ENCODE data around the gene PGAM1.

The PGAM1 gene

DNA sequence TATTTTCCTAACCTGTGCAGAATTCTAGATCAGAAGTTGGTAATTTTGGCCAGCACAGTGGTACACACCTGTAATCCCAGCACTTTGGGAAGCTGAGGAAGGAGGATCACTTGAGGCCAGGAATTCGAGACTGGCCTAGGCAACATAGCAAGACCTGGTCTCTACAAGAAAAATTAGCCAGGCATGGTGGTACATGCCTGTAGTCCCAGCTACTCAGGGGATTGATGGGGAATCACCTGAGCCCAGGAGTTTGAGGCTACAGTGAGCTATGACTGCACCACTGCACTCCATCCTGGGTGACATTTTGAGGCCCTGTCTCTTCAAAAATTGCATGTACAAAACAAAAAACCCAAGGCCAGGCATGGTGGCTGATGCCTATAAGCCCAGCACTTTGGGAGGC lies 8.6 kb downstream of the PGAM1 start:
- no peak for DNase-seq (ENCODE audit: extremely low spot score)
- POLR2A ChIA-PET = interaction anchor here (0.9 to 2.0 kb wide), 5 partner anchors 10 to 34 kb away, joined by 3 to 6 read pairs (median 4); partner anchors contain the start of gene RRP12
- CTCF ChIA-PET = interaction anchor here (0.7 to 1.3 kb wide), 3 partner anchors 28 to 1069 kb away, joined by 3 to 6 read pairs (median 5); partner anchors contain the start of gene RRP12
- no peak for TF ChIP-seq FOXA1 (IDR thresholded peaks at IDR 0.05)
- TF ChIP-seq ARNT (IDR thresholded peaks at IDR 0.05) = no peak
- no peak for TF ChIP-seq L3MBTL2 (conservative IDR thresholded peaks at IDR 0.05)
- no peak for TF ChIP-seq ZNF384 (IDR thresholded peaks at IDR 0.05)
- no peak for TF ChIP-seq LEF1 (IDR thresholded peaks at IDR 0.05; ENCODE audit: borderline replicate concordance)

DNA sequence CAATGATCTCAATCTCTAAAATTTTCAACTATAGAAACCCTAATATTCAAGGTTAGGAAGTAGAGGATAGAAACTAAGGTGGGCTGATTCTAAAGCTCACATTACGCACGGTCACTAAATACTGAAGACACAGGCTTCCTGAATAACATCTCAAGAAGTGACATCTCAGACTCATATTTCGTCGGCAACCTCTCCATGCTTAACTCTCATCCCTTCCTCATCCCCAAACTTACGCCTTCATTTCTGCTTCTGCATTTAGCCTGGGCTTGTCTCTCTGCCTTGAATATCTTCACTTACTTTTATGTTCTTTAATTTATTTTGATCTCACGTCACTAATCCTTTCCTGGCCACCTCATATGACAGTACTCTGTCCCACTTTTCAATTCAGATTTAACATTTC lies 9.2 kb downstream of the PGAM1 start:
- no peak for TF ChIP-seq FOXM1 (IDR thresholded peaks at IDR 0.05; ENCODE audit: borderline replicate concordance)
- TF ChIP-seq FOXA1 (IDR thresholded peaks at IDR 0.05) = no peak
- no peak for TF ChIP-seq FOXK2 (IDR thresholded peaks at IDR 0.05)
- no peak for TF ChIP-seq ELF4 (IDR thresholded peaks at IDR 0.05)
- TF ChIP-seq ZNF384 (IDR thresholded peaks at IDR 0.05) = no peak
- TF ChIP-seq CTBP1 (IDR thresholded peaks at IDR 0.05; ENCODE audit: borderline replicate concordance) = no peak
- TF ChIP-seq ARNT (IDR thresholded peaks at IDR 0.05) = no peak
- no peak for TF ChIP-seq HDGF (IDR thresholded peaks at IDR 0.05; ENCODE audit: borderline replicate concordance)
- no peak for TF ChIP-seq TARDBP (IDR thresholded peaks at IDR 0.05)
- no peak for TF ChIP-seq BHLHE40 (IDR thresholded peaks at IDR 0.05; ENCODE audit: borderline replicate concordance)
- TF ChIP-seq SP1 (IDR thresholded peaks at IDR 0.05) = no peak
- POLR2A ChIA-PET = interaction anchor here (1.4 to 2.0 kb wide), 3 partner anchors 10 to 34 kb away, joined by 3 to 6 read pairs (median 6); partner anchors contain the start of gene RRP12
- CTCF ChIA-PET = interaction anchor here (0.7 kb wide), 1 partner anchor 1069 kb away, joined by 3 read pairs; no protein-coding TSS in a partner anchor
- no peak for DNase-seq (ENCODE audit: extremely low spot score)

GRCh38 chr10:97442277-97442676 lies 16.3 kb downstream of the PGAM1 start:
- DNase-seq (ENCODE audit: extremely low spot score) = no peak
- TF ChIP-seq HDGF (IDR thresholded peaks at IDR 0.05; ENCODE audit: borderline replicate concordance) = no peak
- ChIA-PET CTCF (interaction anchor here (0.5 to 1.1 kb wide), 2 partner anchors 92 to 104 kb away, joined by 3 to 4 read pairs; no protein-coding TSS in a partner anchor), POLR2A (no interaction called here)

GRCh38 chr10:97444212-97444611 lies 18.2 kb downstream of the PGAM1 start:
- no peak for DNase-seq (ENCODE audit: extremely low spot score)
- TF ChIP-seq BHLHE40 (IDR thresholded peaks at IDR 0.05; ENCODE audit: borderline replicate concordance) (no peak), PKNOX1 (IDR thresholded peaks at IDR 0.05) (no peak), LEF1 (IDR thresholded peaks at IDR 0.05; ENCODE audit: borderline replicate concordance) (no peak), HDGF (IDR thresholded peaks at IDR 0.05; ENCODE audit: borderline replicate concordance) (no peak), CTBP1 (IDR thresholded peaks at IDR 0.05; ENCODE audit: borderline replicate concordance) (no peak), TARDBP (IDR thresholded peaks at IDR 0.05) (no peak), FOXK2 (IDR thresholded peaks at IDR 0.05) (no peak), SUZ12 (IDR thresholded peaks at IDR 0.05) (no peak), SP1 (IDR thresholded peaks at IDR 0.05) (no peak), ELF4 (IDR thresholded peaks at IDR 0.05) (no peak), FOXA1 (IDR thresholded peaks at IDR 0.05) (no peak), ZNF384 (IDR thresholded peaks at IDR 0.05) (no peak), ARNT (IDR thresholded peaks at IDR 0.05) (no peak), L3MBTL2 (conservative IDR thresholded peaks at IDR 0.05) (no peak)
- POLR2A ChIA-PET = no interaction called here
- CTCF ChIA-PET = no interaction called here

GRCh38 chr10:97445357-97445721 lies 19.3 kb downstream of the PGAM1 start:
- no peak for DNase-seq (ENCODE audit: extremely low spot score)
- TF ChIP-seq PKNOX1 (IDR thresholded peaks at IDR 0.05) = no peak
- no peak for TF ChIP-seq NFRKB (IDR thresholded peaks at IDR 0.05)
- no peak for TF ChIP-seq SP1 (IDR thresholded peaks at IDR 0.05)
- no peak for TF ChIP-seq ZNF384 (IDR thresholded peaks at IDR 0.05)
- TF ChIP-seq LEF1 (IDR thresholded peaks at IDR 0.05; ENCODE audit: borderline replicate concordance) = no peak
- no peak for TF ChIP-seq TARDBP (IDR thresholded peaks at IDR 0.05)
- no peak for TF ChIP-seq FOXK2 (IDR thresholded peaks at IDR 0.05)
- no peak for TF ChIP-seq FOXM1 (IDR thresholded peaks at IDR 0.05; ENCODE audit: borderline replicate concordance)
- no peak for TF ChIP-seq BHLHE40 (IDR thresholded peaks at IDR 0.05; ENCODE audit: borderline replicate concordance)
- no peak for TF ChIP-seq CTBP1 (IDR thresholded peaks at IDR 0.05; ENCODE audit: borderline replicate concordance)
- no peak for TF ChIP-seq ELF4 (IDR thresholded peaks at IDR 0.05)
- no peak for TF ChIP-seq L3MBTL2 (conservative IDR thresholded peaks at IDR 0.05)
- no peak for TF ChIP-seq FOXA1 (IDR thresholded peaks at IDR 0.05)
- TF ChIP-seq SUZ12 (IDR thresholded peaks at IDR 0.05) = no peak
- TF ChIP-seq ARNT (IDR thresholded peaks at IDR 0.05) = no peak
- TF ChIP-seq HDGF (IDR thresholded peaks at IDR 0.05; ENCODE audit: borderline replicate concordance) = no peak
- ChIA-PET POLR2A (interaction anchor here (0.6 to 1.3 kb wide), 5 partner anchors 11 to 44 kb away, joined by 3 to 4 read pairs (median 3); partner anchors contain the start of gene RRP12), CTCF (no interaction called here)

GRCh38 chr10:97445722-97446639 lies 20.0 kb downstream of the PGAM1 start, which contains the start of the genes EXOSC1 and ZDHHC16:
EXOSC1 (minus strand) TSS chr10:97446006; CDS start chr10:97445985, 21 bp downstream.
ZDHHC16 (plus strand) TSS chr10:97446175; CDS start chr10:97451676, 5,501 bp downstream.
- DNase-seq (ENCODE audit: extremely low spot score) = peak; percentile 98
- POLR2A ChIA-PET = interaction anchor here (1.2 to 1.3 kb wide), 2 partner anchors 15 to 45 kb away, joined by 3 to 4 read pairs; partner anchors contain the start of gene RRP12
- CTCF ChIA-PET = no interaction called here
- TF ChIP-seq LEF1 (IDR thresholded peaks at IDR 0.05; ENCODE audit: borderline replicate concordance) (no peak), ELF4 (IDR thresholded peaks at IDR 0.05) (peak; percentile 45)
